T-helper 2 cell treated with Interferon-gamma antibody and Interleukin-4, amounts not matched to agents 100 ng/mL and 5 ng/mL, for 36 hours (primary cell): ENCODE measurements around the gene MADCAM1. TPM values are rescaled to one million over a fixed set of nuclear protein-coding genes. Genes with fewer than 3 reads are reported as not detected.

ENCODE experiments used
- intact Hi-C: fragments of 100-400 bp; cut with micrococcal nuclease; formaldehyde crosslinking; loops from one replicate; pipeline ENCODE4 v1.15.1; 2023
- total RNA-seq: library from RNA; stranded (reverse); gene quantifications from 2 replicates; pipeline ENCODE4 v1.2.3, GENCODE V29; 2022

The MADCAM1 gene
- total RNA-seq, 1 donor from 2014 or later = 0.18 TPM

GRCh38 chr19:488505-489417 lies 7.5 kb upstream of the MADCAM1 start:
- intact Hi-C loops = loop anchor here (1.0 kb wide), 1 partner anchor 18 kb away; no protein-coding TSS in a partner anchor

GRCh38 chr19:489418-490196 lies 6.7 kb upstream of the MADCAM1 start:
- intact Hi-C loops = loop anchor here (1.0 kb wide), 1 partner anchor 17 kb away; no protein-coding TSS in a partner anchor

- intact Hi-C loops = no loop called here
Measured at GRCh38 chr19:491146-491741, 5.0 kb upstream of the MADCAM1 start.

GRCh38 chr19:492091-492531 lies 4.2 kb upstream of the MADCAM1 start:
- intact Hi-C loops = no loop called here

GRCh38 chr19:493391-494170 lies 2.7 kb upstream of the MADCAM1 start:
- intact Hi-C loops = no loop called here

GRCh38 chr19:494171-495080 lies 1.9 kb upstream of the MADCAM1 start:
- intact Hi-C loops = no loop called here

GRCh38 chr19:495081-495401 lies 1.2 kb upstream of the MADCAM1 start:
- intact Hi-C loops = no loop called here

- intact Hi-C loops = no loop called here
Measured at GRCh38 chr19:495402-496111, 729 bp upstream of the MADCAM1 start.

GRCh38 chr19:496986-497385 lies 700 bp downstream of the MADCAM1 start:
- intact Hi-C loops = no loop called here

- intact Hi-C loops = no loop called here
Measured at GRCh38 chr19:497491-497868, 1.2 kb downstream of the MADCAM1 start.

- intact Hi-C loops = no loop called here
Measured at GRCh38 chr19:497869-498510, 1.7 kb downstream of the MADCAM1 start.

GRCh38 chr19:498511-498891 lies 2.2 kb downstream of the MADCAM1 start:
- intact Hi-C loops = no loop called here

- intact Hi-C loops = no loop called here
Measured at GRCh38 chr19:498977-499623, 2.8 kb downstream of the MADCAM1 start.

- intact Hi-C loops = no loop called here
Measured at GRCh38 chr19:501646-502045, 5.4 kb downstream of the MADCAM1 start.

GRCh38 chr19:504616-505015 lies 8.3 kb downstream of the MADCAM1 start:
- intact Hi-C loops = no loop called here

- intact Hi-C loops = loop anchor here (1.0 to 2.0 kb wide), 3 partner anchors 17 to 162 kb away; partner anchors contain the start of genes MIER2 and POLRMT
Measured at GRCh38 chr19:506404-507285, 10.4 kb downstream of the MADCAM1 start.
